ENCODE results near the gene RPL39.
A peak's percentile ranks its signal among the peaks of the same experiment; 100 is the strongest.
"Not testable (repeated sequence)": the region's sequence is repeated elsewhere in the genome, so short reads cannot be mapped to it uniquely, and the experiment has no call there.

Gene RPL39

DNA sequence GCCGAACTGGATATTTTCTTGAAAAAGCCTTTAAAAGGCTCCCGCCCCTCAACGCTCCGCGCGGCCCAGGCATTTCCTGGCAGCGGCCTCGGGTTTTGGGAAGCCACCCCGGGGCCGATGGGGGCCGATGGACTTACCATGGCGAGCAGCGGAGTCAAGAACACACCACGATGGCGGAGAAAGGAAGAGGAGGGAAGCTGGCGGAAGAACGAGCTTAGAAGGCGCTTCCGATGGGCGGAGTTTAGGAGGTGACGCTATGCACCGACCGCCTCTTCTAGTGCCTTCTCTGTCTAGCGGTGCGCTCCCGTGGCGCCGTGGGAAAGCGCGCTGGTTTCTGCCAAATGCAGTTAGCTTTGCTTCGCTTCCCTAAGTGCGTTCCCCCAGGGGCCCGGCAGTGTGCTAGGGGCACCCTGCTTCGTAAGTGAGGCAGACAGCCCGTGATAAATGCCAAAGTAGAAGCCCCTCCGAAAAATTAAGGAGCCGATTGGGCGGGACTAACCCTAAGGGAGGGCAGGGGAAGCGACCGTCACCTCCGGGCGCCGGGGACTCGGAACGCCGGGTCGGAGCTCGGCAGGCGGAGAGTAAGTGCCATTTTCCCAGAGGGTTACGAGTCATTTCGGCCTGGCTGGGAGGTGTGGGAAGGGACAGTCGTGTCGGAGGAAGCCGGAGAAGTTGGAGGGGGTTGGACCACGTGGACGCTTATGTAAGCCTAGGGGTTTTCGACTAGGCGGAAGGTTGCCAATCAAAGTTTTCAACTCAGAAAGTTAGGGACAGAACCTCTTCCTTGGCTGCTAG is at the start of gene RPL39:
RPL39 (minus strand) TSS at position 194 of the 795 bp plus-strand sequence; CDS start at position 140, 54 bp downstream.
- H3K4me3 ChIP-seq (ENCODE audit: low read depth, low read length) = peak within 1 kb of the TSS; percentile 82
- no peak for TF ChIP-seq CTCF (IDR thresholded peaks at IDR 0.05; ENCODE audit: control insufficient read depth, extremely low read depth, insufficient read depth)
- peak; percentile 74 for DNase-seq (ENCODE audit: low read depth)

DNA sequence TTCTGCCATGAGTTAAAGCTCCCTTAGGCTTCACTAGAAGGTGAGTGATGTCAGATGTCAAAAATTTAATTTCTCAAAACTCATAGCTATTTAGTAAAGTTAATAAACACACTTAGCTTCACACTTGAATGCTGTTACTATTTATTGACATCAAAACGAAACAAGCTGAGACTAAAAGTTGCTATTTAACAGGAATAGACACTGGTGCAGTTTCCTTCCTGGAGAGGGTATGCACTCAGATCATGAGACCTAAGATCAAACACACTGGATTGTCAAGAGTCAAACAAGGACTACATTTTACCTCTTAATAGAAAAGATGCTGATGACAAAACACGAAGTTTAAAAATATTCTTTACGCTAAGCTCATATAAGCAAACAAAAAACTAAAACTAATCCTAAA is 42.5 kb upstream of the RPL39 start:
- no peak for TF ChIP-seq CTCF (IDR thresholded peaks at IDR 0.05; ENCODE audit: control insufficient read depth, extremely low read depth, insufficient read depth)
- H3K4me3 ChIP-seq (ENCODE audit: low read depth, low read length) = no peak overlapping the region
- DNase-seq (ENCODE audit: low read depth) = no peak

- H3K4me3 ChIP-seq (ENCODE audit: low read depth, low read length) = no peak overlapping the region
- no peak for TF ChIP-seq CTCF (IDR thresholded peaks at IDR 0.05; ENCODE audit: control insufficient read depth, extremely low read depth, insufficient read depth)
- no peak for DNase-seq (ENCODE audit: low read depth)
Observed at GRCh38 chrX:119828446-119828845, 37.0 kb upstream of the RPL39 start.

DNA sequence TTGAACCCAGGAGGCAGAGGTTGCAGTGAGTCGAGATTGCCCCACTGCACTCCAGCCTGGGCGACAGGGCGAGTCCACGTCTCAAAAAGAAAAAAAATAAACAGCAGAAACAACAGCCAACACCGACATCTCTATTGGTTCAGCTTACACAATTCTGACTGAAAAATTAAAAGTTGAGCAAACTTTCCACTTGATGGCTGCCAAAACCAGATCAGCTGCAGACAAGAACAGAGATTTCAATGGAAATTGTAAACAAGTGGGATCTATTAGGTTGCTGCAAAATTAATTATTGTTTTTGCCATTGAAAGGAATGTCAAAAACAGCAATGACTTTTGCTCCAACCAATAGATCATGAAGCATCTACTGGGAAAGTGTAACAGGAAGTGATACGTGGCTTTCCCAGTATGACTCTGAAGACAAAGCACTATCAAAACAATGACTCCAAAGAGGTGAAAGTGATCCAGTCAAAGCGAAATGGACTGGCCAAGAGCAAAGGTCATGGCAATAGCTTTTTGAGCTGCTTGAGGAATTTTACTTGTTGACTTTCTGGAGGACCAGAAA is 35.0 kb upstream of the RPL39 start:
- no peak for TF ChIP-seq CTCF (IDR thresholded peaks at IDR 0.05; ENCODE audit: control insufficient read depth, extremely low read depth, insufficient read depth)
- DNase-seq (ENCODE audit: low read depth) = no peak
- H3K4me3 ChIP-seq (ENCODE audit: low read depth, low read length) = no peak overlapping the region

GRCh38 chrX:119824221-119824620 is 32.8 kb upstream of the RPL39 start:
- not testable (repeated sequence) for H3K4me3 ChIP-seq (ENCODE audit: low read depth, low read length); DNase-seq (ENCODE audit: low read depth)

DNA sequence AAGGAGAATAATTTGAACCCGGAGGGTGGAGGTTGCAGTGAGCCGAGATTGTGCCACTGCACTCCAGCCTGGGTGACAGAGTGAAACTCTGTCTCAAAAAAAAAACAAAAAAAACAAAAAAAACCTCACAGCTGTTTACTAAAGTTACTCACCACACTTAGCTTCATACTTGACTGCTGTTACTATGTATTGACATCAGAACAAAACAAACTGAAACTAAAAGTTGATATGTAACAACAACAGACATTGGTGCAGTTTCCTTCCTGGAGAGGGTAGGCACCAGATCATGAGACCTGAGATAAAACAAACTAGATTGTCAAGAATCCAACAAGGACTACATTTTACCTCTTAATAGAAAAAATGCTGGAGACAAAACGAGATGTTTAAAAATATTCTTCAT is 30.3 kb upstream of the RPL39 start:
- H3K4me3 ChIP-seq (ENCODE audit: low read depth, low read length) = not testable (repeated sequence)

GRCh38 chrX:119817130-119817690 is 25.8 kb upstream of the RPL39 start:
- no peak for TF ChIP-seq CTCF (IDR thresholded peaks at IDR 0.05; ENCODE audit: control insufficient read depth, extremely low read depth, insufficient read depth)
- H3K4me3 ChIP-seq (ENCODE audit: low read depth, low read length) = no peak overlapping the region
- no peak for DNase-seq (ENCODE audit: low read depth)

More for the DNA sequence above, 30.3 kb upstream of the RPL39 start:
- not testable (repeated sequence) for DNase-seq (ENCODE audit: low read depth)

DNA sequence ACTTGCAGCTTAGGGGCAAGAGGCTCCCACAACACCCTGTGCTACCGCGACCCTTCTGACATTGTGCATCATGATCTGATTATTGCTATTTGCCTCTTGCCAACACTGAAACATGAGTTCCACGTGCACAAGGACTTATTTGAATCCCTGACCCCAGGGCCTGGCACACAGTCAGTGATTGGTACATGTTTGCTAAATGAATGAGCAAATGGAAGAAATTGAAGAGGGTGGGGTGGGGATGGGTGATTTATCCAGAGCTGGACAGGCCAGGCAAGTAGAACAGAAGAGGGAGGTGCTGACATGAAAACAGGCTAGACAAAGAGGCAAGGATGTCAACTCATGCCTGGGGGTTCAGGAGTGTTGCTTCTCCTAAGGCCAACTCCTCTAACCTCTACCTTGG is 24.9 kb upstream of the RPL39 start:
- no peak for DNase-seq (ENCODE audit: low read depth)
- TF ChIP-seq CTCF (IDR thresholded peaks at IDR 0.05; ENCODE audit: control insufficient read depth, extremely low read depth, insufficient read depth) = no peak
- H3K4me3 ChIP-seq (ENCODE audit: low read depth, low read length) = no peak overlapping the region

Data from LNCaP clone FGC (cell line).